MM.1S (cell line): ENCODE results near the gene CEMP1.

Experiments used
- EZH2 ChIP-seq: fragments of 300-600 bp; sonication (generic); optimal IDR thresholded peaks from 2 replicates; pipeline ENCODE3; 2017; ENCODE audit warnings: low read depth, mild to moderate bottlenecking, antibody characterized with exemption, low read length, mixed read lengths
- TF ChIP-seq, protein P1 (sequence below): fragments of 300-600 bp; sonication (generic); IDR thresholded peaks from 2 replicates; pipeline ENCODE4 v1.5.1; 2016; ENCODE audit warnings: antibody characterized with exemption, low read length, mixed read lengths

DNA sequence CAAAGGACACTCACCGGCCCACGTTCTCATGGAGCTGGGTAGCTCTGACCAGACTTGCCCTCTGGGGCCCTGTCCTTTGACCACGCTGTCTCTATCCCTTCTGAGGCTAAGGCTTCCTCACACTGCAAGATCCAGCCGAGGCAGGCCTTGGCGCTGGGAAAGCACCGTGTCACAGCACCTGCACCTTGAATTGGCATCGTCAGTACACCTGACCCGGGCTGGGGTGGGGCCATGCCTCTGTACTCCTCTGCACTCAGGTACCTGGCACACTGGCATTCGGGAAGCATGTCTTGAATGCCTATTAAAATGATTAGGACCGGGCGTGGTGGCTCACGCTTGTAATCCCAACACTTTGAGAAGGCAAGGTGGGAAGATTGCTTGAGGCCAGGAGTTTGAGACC is 50.3 kb downstream of the CEMP1 start:
- TF ChIP-seq, protein P1, sequence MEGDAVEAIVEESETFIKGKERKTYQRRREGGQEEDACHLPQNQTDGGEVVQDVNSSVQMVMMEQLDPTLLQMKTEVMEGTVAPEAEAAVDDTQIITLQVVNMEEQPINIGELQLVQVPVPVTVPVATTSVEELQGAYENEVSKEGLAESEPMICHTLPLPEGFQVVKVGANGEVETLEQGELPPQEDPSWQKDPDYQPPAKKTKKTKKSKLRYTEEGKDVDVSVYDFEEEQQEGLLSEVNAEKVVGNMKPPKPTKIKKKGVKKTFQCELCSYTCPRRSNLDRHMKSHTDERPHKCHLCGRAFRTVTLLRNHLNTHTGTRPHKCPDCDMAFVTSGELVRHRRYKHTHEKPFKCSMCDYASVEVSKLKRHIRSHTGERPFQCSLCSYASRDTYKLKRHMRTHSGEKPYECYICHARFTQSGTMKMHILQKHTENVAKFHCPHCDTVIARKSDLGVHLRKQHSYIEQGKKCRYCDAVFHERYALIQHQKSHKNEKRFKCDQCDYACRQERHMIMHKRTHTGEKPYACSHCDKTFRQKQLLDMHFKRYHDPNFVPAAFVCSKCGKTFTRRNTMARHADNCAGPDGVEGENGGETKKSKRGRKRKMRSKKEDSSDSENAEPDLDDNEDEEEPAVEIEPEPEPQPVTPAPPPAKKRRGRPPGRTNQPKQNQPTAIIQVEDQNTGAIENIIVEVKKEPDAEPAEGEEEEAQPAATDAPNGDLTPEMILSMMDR = no peak
- no peak for TF ChIP-seq EZH2
